Measurements from ENCODE around the gene AZGP1.
"Not testable (repeated sequence)": the region's sequence is repeated elsewhere in the genome, so short reads cannot be mapped to it uniquely, and the experiment has no call there.

The AZGP1 gene

GRCh38 chr7:99997545-99998137, 21.8 kb upstream of the AZGP1 start:
- peak overlapping the region; percentile 36 for H3K4me3 ChIP-seq (replicated peaks; ENCODE audit: low read depth, low read length)
- no peak for TF ChIP-seq CTCF (IDR thresholded peaks at IDR 0.05; ENCODE audit: low read depth, low read length, missing control alignments)
- DNase-seq (ENCODE audit: extremely low read depth, low read depth), result no peak

- peak overlapping the region; percentile 36 for H3K4me3 ChIP-seq (replicated peaks; ENCODE audit: low read depth, low read length)
- DNase-seq (ENCODE audit: extremely low read depth, low read depth), result no peak
- TF ChIP-seq CTCF (IDR thresholded peaks at IDR 0.05; ENCODE audit: low read depth, low read length, missing control alignments), result no peak
These were observed 21.1 kb upstream of the AZGP1 start for GRCh38 chr7:99996755-99997544.

GRCh38 chr7:99994819-99995218, 19.0 kb upstream of the AZGP1 start:
- no peak for DNase-seq (ENCODE audit: extremely low read depth, low read depth)
- no peak overlapping the region for H3K4me3 ChIP-seq (replicated peaks; ENCODE audit: low read depth, low read length)
- TF ChIP-seq CTCF (IDR thresholded peaks at IDR 0.05; ENCODE audit: low read depth, low read length, missing control alignments), result no peak

GRCh38 chr7:99992330-99993038, 16.7 kb upstream of the AZGP1 start:
- TF ChIP-seq CTCF (IDR thresholded peaks at IDR 0.05; ENCODE audit: low read depth, low read length, missing control alignments), result no peak
- DNase-seq (ENCODE audit: extremely low read depth, low read depth), result no peak

GRCh38 chr7:99991543-99991942, 15.7 kb upstream of the AZGP1 start:
- not testable (repeated sequence) for DNase-seq (ENCODE audit: extremely low read depth, low read depth); H3K4me3 ChIP-seq (replicated peaks; ENCODE audit: low read depth, low read length)

More at GRCh38 chr7:99992330-99993038, 16.7 kb upstream of the AZGP1 start:
- H3K4me3 ChIP-seq (replicated peaks; ENCODE audit: low read depth, low read length), result no peak overlapping the region

GRCh38 chr7:99990460-99990852, 14.6 kb upstream of the AZGP1 start:
- no peak for DNase-seq (ENCODE audit: extremely low read depth, low read depth)
- TF ChIP-seq CTCF (IDR thresholded peaks at IDR 0.05; ENCODE audit: low read depth, low read length, missing control alignments), result no peak

GRCh38 chr7:99987846-99988245, 12.0 kb upstream of the AZGP1 start:
- no peak for DNase-seq (ENCODE audit: extremely low read depth, low read depth)
- no peak overlapping the region for H3K4me3 ChIP-seq (replicated peaks; ENCODE audit: low read depth, low read length)
- no peak for TF ChIP-seq CTCF (IDR thresholded peaks at IDR 0.05; ENCODE audit: low read depth, low read length, missing control alignments)

More at GRCh38 chr7:99990460-99990852, 14.6 kb upstream of the AZGP1 start:
- no peak overlapping the region for H3K4me3 ChIP-seq (replicated peaks; ENCODE audit: low read depth, low read length)

GRCh38 chr7:99987306-99987705, 11.5 kb upstream of the AZGP1 start:
- not testable (repeated sequence) for DNase-seq (ENCODE audit: extremely low read depth, low read depth); H3K4me3 ChIP-seq (replicated peaks; ENCODE audit: low read depth, low read length)

Data from HFF-Myc (cell line).